ENCODE results near the gene TSPAN9.

DNA sequence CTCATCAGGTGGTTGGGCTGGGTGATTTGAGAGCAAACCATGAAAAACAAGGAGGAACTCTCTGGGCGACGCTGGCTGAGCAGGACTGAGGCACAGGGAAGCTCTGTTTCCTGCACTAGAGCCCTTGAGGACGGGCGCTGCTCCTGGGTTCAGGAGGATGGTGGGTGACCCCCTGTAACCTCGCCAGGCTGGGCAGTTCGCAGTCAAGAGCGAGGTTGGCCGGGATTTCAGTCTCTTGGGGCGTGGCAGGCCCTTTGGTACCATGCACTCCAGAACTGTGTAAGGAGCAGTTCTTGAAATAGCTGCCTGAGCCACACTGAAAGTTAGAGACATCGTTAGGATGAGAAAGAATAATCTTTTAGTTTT lies 202.2 kb downstream of the TSPAN9 start:
- TF ChIP-seq, protein P1, sequence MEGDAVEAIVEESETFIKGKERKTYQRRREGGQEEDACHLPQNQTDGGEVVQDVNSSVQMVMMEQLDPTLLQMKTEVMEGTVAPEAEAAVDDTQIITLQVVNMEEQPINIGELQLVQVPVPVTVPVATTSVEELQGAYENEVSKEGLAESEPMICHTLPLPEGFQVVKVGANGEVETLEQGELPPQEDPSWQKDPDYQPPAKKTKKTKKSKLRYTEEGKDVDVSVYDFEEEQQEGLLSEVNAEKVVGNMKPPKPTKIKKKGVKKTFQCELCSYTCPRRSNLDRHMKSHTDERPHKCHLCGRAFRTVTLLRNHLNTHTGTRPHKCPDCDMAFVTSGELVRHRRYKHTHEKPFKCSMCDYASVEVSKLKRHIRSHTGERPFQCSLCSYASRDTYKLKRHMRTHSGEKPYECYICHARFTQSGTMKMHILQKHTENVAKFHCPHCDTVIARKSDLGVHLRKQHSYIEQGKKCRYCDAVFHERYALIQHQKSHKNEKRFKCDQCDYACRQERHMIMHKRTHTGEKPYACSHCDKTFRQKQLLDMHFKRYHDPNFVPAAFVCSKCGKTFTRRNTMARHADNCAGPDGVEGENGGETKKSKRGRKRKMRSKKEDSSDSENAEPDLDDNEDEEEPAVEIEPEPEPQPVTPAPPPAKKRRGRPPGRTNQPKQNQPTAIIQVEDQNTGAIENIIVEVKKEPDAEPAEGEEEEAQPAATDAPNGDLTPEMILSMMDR (IDR thresholded peaks at IDR 0.05): no peak
- no peak for TF ChIP-seq POLR2A (IDR thresholded peaks at IDR 0.05)

Data from testis (tissue), 2 donors.